ENCODE data around the gene CDH4. TPM values are rescaled to one million over a fixed set of nuclear protein-coding genes. Genes with fewer than 3 reads are reported as not detected.

CDH4 gene
- total RNA-seq, 1 experiment from 2014 or later: 5.3 TPM

DNA sequence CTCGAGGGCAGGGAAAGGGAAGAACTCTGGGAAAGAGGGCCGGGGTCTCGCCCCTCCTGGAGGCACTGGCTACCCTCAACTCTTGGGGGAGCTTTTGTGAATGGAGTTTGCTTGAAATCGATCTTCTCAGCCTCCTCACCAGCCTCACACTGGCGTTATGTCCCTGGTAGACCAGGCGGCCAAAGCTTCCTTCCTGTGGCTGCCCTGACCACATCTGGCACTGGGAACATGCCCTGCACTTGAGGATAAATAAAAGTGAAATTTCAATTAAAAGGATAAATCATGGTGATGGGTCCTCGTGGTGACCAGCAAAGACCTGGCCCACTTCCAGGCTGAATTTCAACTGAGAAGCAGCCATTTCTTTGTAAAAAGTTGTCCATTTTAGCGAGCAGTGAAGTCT is 578.9 kb downstream of the CDH4 start:
- ChIA-PET POLR2A (no interaction called here), CTCF (interaction anchor here (0.5 kb wide), 1 partner anchor 90 kb away, joined by 3 read pairs; no protein-coding TSS in a partner anchor)
- H3K4me3 Mint-ChIP-seq: no peak overlapping the region

DNA sequence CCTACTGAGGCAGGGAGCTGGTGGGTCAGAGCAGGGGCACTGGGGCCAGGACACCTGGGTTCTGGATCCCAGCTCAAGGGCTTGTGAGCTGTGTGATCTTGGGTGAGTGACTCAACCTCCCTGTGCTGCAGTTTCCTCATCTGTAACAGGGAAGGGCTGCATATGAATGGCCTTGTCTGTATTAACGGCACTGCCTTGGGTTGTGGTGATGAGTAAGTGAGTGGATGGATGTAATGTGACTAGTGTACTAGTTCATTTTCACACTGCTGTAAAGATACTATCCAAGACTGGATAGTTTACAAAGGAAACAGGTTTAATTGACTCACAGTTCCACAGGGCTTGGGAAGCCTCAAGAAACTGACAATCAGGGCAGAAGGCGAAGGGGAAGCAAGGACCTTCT is 580.1 kb downstream of the CDH4 start:
- Mint-ChIP-seq H3K27ac (no peak overlapping the region), H3K36me3 (peaks cover 19% of the 10 kb centered on the region), H3K4me3 (no peak overlapping the region), H3K27me3 (ENCODE audit: low read depth) (peaks cover 37% of the 10 kb centered on the region), H3K4me1 (no peaks in the 10 kb centered on the region), H3K9me3 (peaks cover 25% of the 10 kb centered on the region)
- POLR2A ChIA-PET: no interaction called here
- CTCF ChIA-PET: no interaction called here
- DNase-seq (ENCODE audit: low spot score) (no peak), ATAC-seq (no peak)
- no peak for TF ChIP-seq RELA (CRISPR knock-in tag; IDR thresholded peaks at IDR 0.05; ENCODE audit: borderline replicate concordance)
- no peak for TF ChIP-seq HMGA2 (CRISPR knock-in tag; IDR thresholded peaks at IDR 0.05)
- no peak for TF ChIP-seq IRF2 (CRISPR knock-in tag; IDR thresholded peaks at IDR 0.05; ENCODE audit: borderline replicate concordance, low read depth)
- no peak for TF ChIP-seq JAZF1 (CRISPR knock-in tag; IDR thresholded peaks at IDR 0.05)
- TF ChIP-seq, protein P1, sequence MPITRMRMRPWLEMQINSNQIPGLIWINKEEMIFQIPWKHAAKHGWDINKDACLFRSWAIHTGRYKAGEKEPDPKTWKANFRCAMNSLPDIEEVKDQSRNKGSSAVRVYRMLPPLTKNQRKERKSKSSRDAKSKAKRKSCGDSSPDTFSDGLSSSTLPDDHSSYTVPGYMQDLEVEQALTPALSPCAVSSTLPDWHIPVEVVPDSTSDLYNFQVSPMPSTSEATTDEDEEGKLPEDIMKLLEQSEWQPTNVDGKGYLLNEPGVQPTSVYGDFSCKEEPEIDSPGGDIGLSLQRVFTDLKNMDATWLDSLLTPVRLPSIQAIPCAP (CRISPR knock-in tag; IDR thresholded peaks at IDR 0.05): no peak
- no peak for TF ChIP-seq SP1 (CRISPR knock-in tag; conservative IDR thresholded peaks at IDR 0.05)
- TF ChIP-seq ZNF232 (CRISPR knock-in tag; IDR thresholded peaks at IDR 0.05): no peak
- TF ChIP-seq NR1H2 (CRISPR knock-in tag; IDR thresholded peaks at IDR 0.05): no peak
- TF ChIP-seq, protein P2, sequence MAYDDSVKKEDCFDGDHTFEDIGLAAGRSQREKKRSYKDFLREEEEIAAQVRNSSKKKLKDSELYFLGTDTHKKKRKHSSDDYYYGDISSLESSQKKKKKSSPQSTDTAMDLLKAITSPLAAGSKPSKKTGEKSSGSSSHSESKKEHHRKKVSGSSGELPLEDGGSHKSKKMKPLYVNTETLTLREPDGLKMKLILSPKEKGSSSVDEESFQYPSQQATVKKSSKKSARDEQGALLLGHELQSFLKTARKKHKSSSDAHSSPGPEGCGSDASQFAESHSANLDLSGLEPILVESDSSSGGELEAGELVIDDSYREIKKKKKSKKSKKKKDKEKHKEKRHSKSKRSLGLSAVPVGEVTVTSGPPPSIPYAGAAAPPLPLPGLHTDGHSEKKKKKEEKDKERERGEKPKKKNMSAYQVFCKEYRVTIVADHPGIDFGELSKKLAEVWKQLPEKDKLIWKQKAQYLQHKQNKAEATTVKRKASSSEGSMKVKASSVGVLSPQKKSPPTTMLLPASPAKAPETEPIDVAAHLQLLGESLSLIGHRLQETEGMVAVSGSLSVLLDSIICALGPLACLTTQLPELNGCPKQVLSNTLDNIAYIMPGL (CRISPR knock-in tag; IDR thresholded peaks at IDR 0.05): no peak
- TF ChIP-seq NR3C1 (CRISPR knock-in tag; conservative IDR thresholded peaks at IDR 0.05; ENCODE audit: low read depth): no peak
- no peak for TF ChIP-seq NR2C2 (CRISPR knock-in tag; IDR thresholded peaks at IDR 0.05)
- no peak for TF ChIP-seq ZNF671 (CRISPR knock-in tag; IDR thresholded peaks at IDR 0.05)

More for the DNA sequence above, 578.9 kb downstream of the CDH4 start:
- no peak for ATAC-seq
- no peak for DNase-seq (ENCODE audit: low spot score)
- H3K9me3 Mint-ChIP-seq: peaks cover 35% of the 10 kb centered on the region
- no peaks in the 10 kb centered on the region for H3K4me1 Mint-ChIP-seq
- H3K27ac Mint-ChIP-seq: no peak overlapping the region
- peaks cover 38% of the 10 kb centered on the region for H3K27me3 Mint-ChIP-seq (ENCODE audit: low read depth)
- peaks cover 22% of the 10 kb centered on the region for H3K36me3 Mint-ChIP-seq
- TF ChIP-seq TCF7 (CRISPR knock-in tag; IDR thresholded peaks at IDR 0.05; ENCODE audit: low read depth) (no peak), MXD4 (CRISPR knock-in tag; IDR thresholded peaks at IDR 0.05; ENCODE audit: borderline replicate concordance) (no peak), NFYB (CRISPR knock-in tag; conservative IDR thresholded peaks at IDR 0.05; ENCODE audit: low read depth) (no peak), GTF2I (CRISPR knock-in tag; conservative IDR thresholded peaks at IDR 0.05) (no peak), NR1H2 (CRISPR knock-in tag; IDR thresholded peaks at IDR 0.05) (no peak), TP53 (CRISPR knock-in tag; IDR thresholded peaks at IDR 0.05) (no peak), JUN (CRISPR knock-in tag; IDR thresholded peaks at IDR 0.05) (no peak), TEAD4 (CRISPR knock-in tag; IDR thresholded peaks at IDR 0.05) (no peak), RORB (CRISPR knock-in tag; IDR thresholded peaks at IDR 0.05) (no peak), SMAD4 (CRISPR knock-in tag; IDR thresholded peaks at IDR 0.05) (no peak), NFE2L1 (CRISPR knock-in tag; IDR thresholded peaks at IDR 0.05) (no peak), ATF1 (CRISPR knock-in tag; IDR thresholded peaks at IDR 0.05) (no peak), TEAD1 (CRISPR knock-in tag; IDR thresholded peaks at IDR 0.05) (no peak)
- TF ChIP-seq, protein P3, sequence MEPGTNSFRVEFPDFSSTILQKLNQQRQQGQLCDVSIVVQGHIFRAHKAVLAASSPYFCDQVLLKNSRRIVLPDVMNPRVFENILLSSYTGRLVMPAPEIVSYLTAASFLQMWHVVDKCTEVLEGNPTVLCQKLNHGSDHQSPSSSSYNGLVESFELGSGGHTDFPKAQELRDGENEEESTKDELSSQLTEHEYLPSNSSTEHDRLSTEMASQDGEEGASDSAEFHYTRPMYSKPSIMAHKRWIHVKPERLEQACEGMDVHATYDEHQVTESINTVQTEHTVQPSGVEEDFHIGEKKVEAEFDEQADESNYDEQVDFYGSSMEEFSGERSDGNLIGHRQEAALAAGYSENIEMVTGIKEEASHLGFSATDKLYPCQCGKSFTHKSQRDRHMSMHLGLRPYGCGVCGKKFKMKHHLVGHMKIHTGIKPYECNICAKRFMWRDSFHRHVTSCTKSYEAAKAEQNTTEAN (CRISPR knock-in tag; IDR thresholded peaks at IDR 0.05): no peak
- TF ChIP-seq, protein P4, sequence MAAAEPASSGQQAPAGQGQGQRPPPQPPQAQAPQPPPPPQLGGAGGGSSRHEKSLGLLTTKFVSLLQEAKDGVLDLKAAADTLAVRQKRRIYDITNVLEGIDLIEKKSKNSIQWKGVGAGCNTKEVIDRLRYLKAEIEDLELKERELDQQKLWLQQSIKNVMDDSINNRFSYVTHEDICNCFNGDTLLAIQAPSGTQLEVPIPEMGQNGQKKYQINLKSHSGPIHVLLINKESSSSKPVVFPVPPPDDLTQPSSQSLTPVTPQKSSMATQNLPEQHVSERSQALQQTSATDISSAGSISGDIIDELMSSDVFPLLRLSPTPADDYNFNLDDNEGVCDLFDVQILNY (CRISPR knock-in tag; IDR thresholded peaks at IDR 0.05): no peak
- TF ChIP-seq, protein P5, sequence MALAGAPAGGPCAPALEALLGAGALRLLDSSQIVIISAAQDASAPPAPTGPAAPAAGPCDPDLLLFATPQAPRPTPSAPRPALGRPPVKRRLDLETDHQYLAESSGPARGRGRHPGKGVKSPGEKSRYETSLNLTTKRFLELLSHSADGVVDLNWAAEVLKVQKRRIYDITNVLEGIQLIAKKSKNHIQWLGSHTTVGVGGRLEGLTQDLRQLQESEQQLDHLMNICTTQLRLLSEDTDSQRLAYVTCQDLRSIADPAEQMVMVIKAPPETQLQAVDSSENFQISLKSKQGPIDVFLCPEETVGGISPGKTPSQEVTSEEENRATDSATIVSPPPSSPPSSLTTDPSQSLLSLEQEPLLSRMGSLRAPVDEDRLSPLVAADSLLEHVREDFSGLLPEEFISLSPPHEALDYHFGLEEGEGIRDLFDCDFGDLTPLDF (CRISPR knock-in tag; IDR thresholded peaks at IDR 0.05): no peak
- TF ChIP-seq, protein P6, sequence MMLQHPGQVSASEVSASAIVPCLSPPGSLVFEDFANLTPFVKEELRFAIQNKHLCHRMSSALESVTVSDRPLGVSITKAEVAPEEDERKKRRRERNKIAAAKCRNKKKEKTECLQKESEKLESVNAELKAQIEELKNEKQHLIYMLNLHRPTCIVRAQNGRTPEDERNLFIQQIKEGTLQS (CRISPR knock-in tag; conservative IDR thresholded peaks at IDR 0.05): no peak
- TF ChIP-seq, protein P7, sequence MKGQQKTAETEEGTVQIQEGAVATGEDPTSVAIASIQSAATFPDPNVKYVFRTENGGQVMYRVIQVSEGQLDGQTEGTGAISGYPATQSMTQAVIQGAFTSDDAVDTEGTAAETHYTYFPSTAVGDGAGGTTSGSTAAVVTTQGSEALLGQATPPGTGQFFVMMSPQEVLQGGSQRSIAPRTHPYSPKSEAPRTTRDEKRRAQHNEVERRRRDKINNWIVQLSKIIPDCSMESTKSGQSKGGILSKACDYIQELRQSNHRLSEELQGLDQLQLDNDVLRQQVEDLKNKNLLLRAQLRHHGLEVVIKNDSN (CRISPR knock-in tag; IDR thresholded peaks at IDR 0.05): no peak
- TF ChIP-seq, protein P8, sequence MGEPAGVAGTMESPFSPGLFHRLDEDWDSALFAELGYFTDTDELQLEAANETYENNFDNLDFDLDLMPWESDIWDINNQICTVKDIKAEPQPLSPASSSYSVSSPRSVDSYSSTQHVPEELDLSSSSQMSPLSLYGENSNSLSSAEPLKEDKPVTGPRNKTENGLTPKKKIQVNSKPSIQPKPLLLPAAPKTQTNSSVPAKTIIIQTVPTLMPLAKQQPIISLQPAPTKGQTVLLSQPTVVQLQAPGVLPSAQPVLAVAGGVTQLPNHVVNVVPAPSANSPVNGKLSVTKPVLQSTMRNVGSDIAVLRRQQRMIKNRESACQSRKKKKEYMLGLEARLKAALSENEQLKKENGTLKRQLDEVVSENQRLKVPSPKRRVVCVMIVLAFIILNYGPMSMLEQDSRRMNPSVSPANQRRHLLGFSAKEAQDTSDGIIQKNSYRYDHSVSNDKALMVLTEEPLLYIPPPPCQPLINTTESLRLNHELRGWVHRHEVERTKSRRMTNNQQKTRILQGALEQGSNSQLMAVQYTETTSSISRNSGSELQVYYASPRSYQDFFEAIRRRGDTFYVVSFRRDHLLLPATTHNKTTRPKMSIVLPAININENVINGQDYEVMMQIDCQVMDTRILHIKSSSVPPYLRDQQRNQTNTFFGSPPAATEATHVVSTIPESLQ (CRISPR knock-in tag; IDR thresholded peaks at IDR 0.05): no peak
- TF ChIP-seq, protein P9, sequence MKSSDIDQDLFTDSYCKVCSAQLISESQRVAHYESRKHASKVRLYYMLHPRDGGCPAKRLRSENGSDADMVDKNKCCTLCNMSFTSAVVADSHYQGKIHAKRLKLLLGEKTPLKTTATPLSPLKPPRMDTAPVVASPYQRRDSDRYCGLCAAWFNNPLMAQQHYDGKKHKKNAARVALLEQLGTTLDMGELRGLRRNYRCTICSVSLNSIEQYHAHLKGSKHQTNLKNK (CRISPR knock-in tag; IDR thresholded peaks at IDR 0.05): no peak
